ENCODE data around the gene ADSS1. TPM values are rescaled to one million over a fixed set of nuclear protein-coding genes. Genes with fewer than 3 reads are reported as not detected.

The ADSS1 gene
- total and polyA plus RNA-seq, 2 donors = 5.4 to 8.4 TPM

- H3K36me3 ChIP-seq (ENCODE audit: insufficient read depth) = peaks cover 2% of the 10 kb centered on the region
- DNase-seq (ENCODE audit: extremely low spot score) = no peak
- no peaks in the 10 kb centered on the region for H3K4me1 ChIP-seq (ENCODE audit: insufficient read depth)
- no peak overlapping the region for H3K27ac ChIP-seq (ENCODE audit: low read depth)
- 87% methylated on average over 34 of the region's 34 CpGs for WGBS
- H3K4me3 ChIP-seq (ENCODE audit: low read depth, low read length) = no peak overlapping the region
Observed at GRCh38 chr14:104710071-104710735, 13.8 kb upstream of the ADSS1 start.

- 90% methylated on average over 40 of the region's 40 CpGs for WGBS
- DNase-seq (ENCODE audit: extremely low spot score) = no peak
- H3K4me1 ChIP-seq (ENCODE audit: insufficient read depth) = no peaks in the 10 kb centered on the region
- no peak overlapping the region for H3K4me3 ChIP-seq (ENCODE audit: low read depth, low read length)
- no peak overlapping the region for H3K27ac ChIP-seq (ENCODE audit: low read depth)
- peaks cover 4% of the 10 kb centered on the region for H3K36me3 ChIP-seq (ENCODE audit: insufficient read depth)
Observed at GRCh38 chr14:104712881-104713734, 10.9 kb upstream of the ADSS1 start.

GRCh38 chr14:104714066-104714465 is 10.0 kb upstream of the ADSS1 start:
- DNase-seq (ENCODE audit: extremely low spot score) = no peak
- no peaks in the 10 kb centered on the region for H3K4me1 ChIP-seq (ENCODE audit: insufficient read depth)
- H3K4me3 ChIP-seq (ENCODE audit: low read depth, low read length) = no peak overlapping the region
- H3K27ac ChIP-seq (ENCODE audit: low read depth) = no peak overlapping the region
- H3K36me3 ChIP-seq (ENCODE audit: insufficient read depth) = peaks cover 4% of the 10 kb centered on the region
- 89% methylated on average over 16 of the region's 16 CpGs for WGBS

GRCh38 chr14:104714681-104715080 is 9.3 kb upstream of the ADSS1 start:
- WGBS = 94% methylated on average over 31 of the region's 31 CpGs
- H3K4me3 ChIP-seq (ENCODE audit: low read depth, low read length) = no peak overlapping the region
- peaks cover 5% of the 10 kb centered on the region for H3K36me3 ChIP-seq (ENCODE audit: insufficient read depth)
- DNase-seq (ENCODE audit: extremely low spot score) = no peak
- H3K4me1 ChIP-seq (ENCODE audit: insufficient read depth) = no peaks in the 10 kb centered on the region
- H3K27ac ChIP-seq (ENCODE audit: low read depth) = no peak overlapping the region

- no peak overlapping the region for H3K27ac ChIP-seq (ENCODE audit: low read depth)
- no peaks in the 10 kb centered on the region for H3K4me1 ChIP-seq (ENCODE audit: insufficient read depth)
- peaks cover 5% of the 10 kb centered on the region for H3K36me3 ChIP-seq (ENCODE audit: insufficient read depth)
- H3K4me3 ChIP-seq (ENCODE audit: low read depth, low read length) = no peak overlapping the region
- DNase-seq (ENCODE audit: extremely low spot score) = no peak
- WGBS = 89% methylated on average over 18 of the region's 18 CpGs
Observed at GRCh38 chr14:104715416-104715815, 8.6 kb upstream of the ADSS1 start.

- no peak overlapping the region for H3K27ac ChIP-seq (ENCODE audit: low read depth)
- 89% methylated on average over 12 of the region's 12 CpGs for WGBS
- no peak for DNase-seq (ENCODE audit: extremely low spot score)
- no peaks in the 10 kb centered on the region for H3K4me1 ChIP-seq (ENCODE audit: insufficient read depth)
- no peak overlapping the region for H3K4me3 ChIP-seq (ENCODE audit: low read depth, low read length)
- H3K36me3 ChIP-seq (ENCODE audit: insufficient read depth) = peaks cover 5% of the 10 kb centered on the region
Observed at GRCh38 chr14:104715871-104716270, 8.2 kb upstream of the ADSS1 start.

GRCh38 chr14:104717137-104717536 is 6.9 kb upstream of the ADSS1 start:
- no peaks in the 10 kb centered on the region for H3K4me1 ChIP-seq (ENCODE audit: insufficient read depth)
- DNase-seq (ENCODE audit: extremely low spot score) = no peak
- H3K27ac ChIP-seq (ENCODE audit: low read depth) = no peak overlapping the region
- peaks cover 5% of the 10 kb centered on the region for H3K36me3 ChIP-seq (ENCODE audit: insufficient read depth)
- WGBS = 88% methylated on average over 22 of the region's 22 CpGs
- no peak overlapping the region for H3K4me3 ChIP-seq (ENCODE audit: low read depth, low read length)

- Histone ChIP-seq H3K36me3 (ENCODE audit: insufficient read depth) (peaks cover 5% of the 10 kb centered on the region), H3K4me1 (ENCODE audit: insufficient read depth) (no peaks in the 10 kb centered on the region), H3K4me3 (ENCODE audit: low read depth, low read length) (no peak overlapping the region), H3K27ac (ENCODE audit: low read depth) (no peak overlapping the region)
- 68% methylated on average over 20 of the region's 20 CpGs for WGBS
- no peak for DNase-seq (ENCODE audit: extremely low spot score)
Observed at GRCh38 chr14:104717646-104718045, 6.4 kb upstream of the ADSS1 start.

GRCh38 chr14:104718147-104718546 is 5.9 kb upstream of the ADSS1 start:
- Histone ChIP-seq H3K27ac (ENCODE audit: low read depth) (no peak overlapping the region), H3K4me3 (ENCODE audit: low read depth, low read length) (no peak overlapping the region), H3K36me3 (ENCODE audit: insufficient read depth) (peaks cover 5% of the 10 kb centered on the region), H3K4me1 (ENCODE audit: insufficient read depth) (no peaks in the 10 kb centered on the region)
- 86% methylated on average over 10 of the region's 10 CpGs for WGBS
- DNase-seq (ENCODE audit: extremely low spot score) = no peak

- no peak overlapping the region for H3K4me3 ChIP-seq (ENCODE audit: low read depth, low read length)
- H3K27ac ChIP-seq (ENCODE audit: low read depth) = no peak overlapping the region
- WGBS = 89% methylated on average over 11 of the region's 11 CpGs
- no peak for DNase-seq (ENCODE audit: extremely low spot score)
- no peaks in the 10 kb centered on the region for H3K4me1 ChIP-seq (ENCODE audit: insufficient read depth)
- peaks cover 5% of the 10 kb centered on the region for H3K36me3 ChIP-seq (ENCODE audit: insufficient read depth)
Observed at GRCh38 chr14:104718871-104719270, 5.2 kb upstream of the ADSS1 start.

GRCh38 chr14:104719343-104719742 is 4.7 kb upstream of the ADSS1 start:
- DNase-seq (ENCODE audit: extremely low spot score) = no peak
- WGBS = 89% methylated on average over 15 of the region's 15 CpGs
- no peak overlapping the region for H3K27ac ChIP-seq (ENCODE audit: low read depth)
- H3K4me1 ChIP-seq (ENCODE audit: insufficient read depth) = no peaks in the 10 kb centered on the region
- peaks cover 5% of the 10 kb centered on the region for H3K36me3 ChIP-seq (ENCODE audit: insufficient read depth)
- H3K4me3 ChIP-seq (ENCODE audit: low read depth, low read length) = no peak overlapping the region

GRCh38 chr14:104721505-104722431 is 2.3 kb upstream of the ADSS1 start:
- Histone ChIP-seq H3K27ac (ENCODE audit: low read depth) (no peak overlapping the region), H3K4me3 (ENCODE audit: low read depth, low read length) (no peak overlapping the region), H3K4me1 (ENCODE audit: insufficient read depth) (no peaks in the 10 kb centered on the region), H3K36me3 (ENCODE audit: insufficient read depth) (peaks cover 1% of the 10 kb centered on the region)
- no peak for DNase-seq (ENCODE audit: extremely low spot score)
- 69% methylated on average over 18 of the region's 18 CpGs for WGBS

- DNase-seq (ENCODE audit: extremely low spot score) = no peak
- H3K4me3 ChIP-seq (ENCODE audit: low read depth, low read length) = peak overlapping the region; percentile 78
- H3K36me3 ChIP-seq (ENCODE audit: insufficient read depth) = peaks cover 1% of the 10 kb centered on the region
- WGBS = 58% methylated on average over 26 of the region's 26 CpGs
- H3K27ac ChIP-seq (ENCODE audit: low read depth) = no peak overlapping the region
- no peaks in the 10 kb centered on the region for H3K4me1 ChIP-seq (ENCODE audit: insufficient read depth)
Observed at GRCh38 chr14:104722938-104723650, 935 bp upstream of the ADSS1 start.

Measured in urinary bladder (tissue), 4 donors.